Measurements from ENCODE around the gene ZDHHC1.

The ZDHHC1 gene

DNA sequence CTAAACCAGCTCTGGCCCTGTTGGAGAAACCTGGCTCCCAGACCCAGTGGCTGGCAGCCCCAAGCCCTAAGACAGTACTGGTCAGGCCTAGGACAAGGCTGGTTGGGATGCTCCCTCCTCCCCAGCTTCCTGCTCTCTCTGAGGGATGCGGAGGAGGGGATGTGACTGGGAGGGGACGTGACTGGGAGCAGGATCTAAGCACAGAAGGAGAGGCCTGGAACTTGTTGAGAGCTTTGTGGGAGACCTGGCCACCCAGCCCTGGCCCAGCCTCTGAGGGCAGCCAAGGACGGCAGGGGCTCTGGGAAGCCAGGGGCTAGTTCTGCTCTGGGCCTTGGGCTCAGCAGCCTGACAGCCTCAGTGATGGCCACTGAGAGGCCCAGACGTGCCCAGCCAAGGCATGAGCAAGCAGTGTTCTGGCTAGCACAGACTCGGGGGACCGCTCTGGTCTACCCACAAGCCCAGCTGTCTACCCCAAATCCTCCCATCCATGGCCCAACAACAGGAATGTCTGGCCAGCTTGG lies 41.9 kb upstream of the ZDHHC1 start:
- no peak for ATAC-seq
- TF ChIP-seq ZNF70 (CRISPR knock-in tag; IDR thresholded peaks at IDR 0.05) (no peak), PPARA (CRISPR knock-in tag; IDR thresholded peaks at IDR 0.05; ENCODE audit: borderline replicate concordance) (no peak), SNAI2 (CRISPR knock-in tag; IDR thresholded peaks at IDR 0.05) (no peak), ARNTL (CRISPR knock-in tag; IDR thresholded peaks at IDR 0.05; ENCODE audit: borderline replicate concordance, low read depth) (no peak), BACH2 (CRISPR knock-in tag; IDR thresholded peaks at IDR 0.05; ENCODE audit: borderline replicate concordance) (no peak), ZNF565 (CRISPR knock-in tag; conservative IDR thresholded peaks at IDR 0.05; ENCODE audit: low read depth) (no peak), TCF4 (CRISPR knock-in tag; IDR thresholded peaks at IDR 0.05; ENCODE audit: borderline replicate concordance) (no peak), GLIS3 (CRISPR knock-in tag; IDR thresholded peaks at IDR 0.05) (no peak), ISL1 (CRISPR knock-in tag; IDR thresholded peaks at IDR 0.05) (no peak), ZNF8 (CRISPR knock-in tag; IDR thresholded peaks at IDR 0.05) (no peak), ZFP30 (CRISPR knock-in tag; IDR thresholded peaks at IDR 0.05) (no peak)
- TF ChIP-seq, protein P1, sequence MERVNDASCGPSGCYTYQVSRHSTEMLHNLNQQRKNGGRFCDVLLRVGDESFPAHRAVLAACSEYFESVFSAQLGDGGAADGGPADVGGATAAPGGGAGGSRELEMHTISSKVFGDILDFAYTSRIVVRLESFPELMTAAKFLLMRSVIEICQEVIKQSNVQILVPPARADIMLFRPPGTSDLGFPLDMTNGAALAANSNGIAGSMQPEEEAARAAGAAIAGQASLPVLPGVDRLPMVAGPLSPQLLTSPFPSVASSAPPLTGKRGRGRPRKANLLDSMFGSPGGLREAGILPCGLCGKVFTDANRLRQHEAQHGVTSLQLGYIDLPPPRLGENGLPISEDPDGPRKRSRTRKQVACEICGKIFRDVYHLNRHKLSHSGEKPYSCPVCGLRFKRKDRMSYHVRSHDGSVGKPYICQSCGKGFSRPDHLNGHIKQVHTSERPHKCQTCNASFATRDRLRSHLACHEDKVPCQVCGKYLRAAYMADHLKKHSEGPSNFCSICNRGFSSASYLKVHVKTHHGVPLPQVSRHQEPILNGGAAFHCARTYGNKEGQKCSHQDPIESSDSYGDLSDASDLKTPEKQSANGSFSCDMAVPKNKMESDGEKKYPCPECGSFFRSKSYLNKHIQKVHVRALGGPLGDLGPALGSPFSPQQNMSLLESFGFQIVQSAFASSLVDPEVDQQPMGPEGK (CRISPR knock-in tag; IDR thresholded peaks at IDR 0.05; ENCODE audit: borderline replicate concordance) = no peak
- TF ChIP-seq, protein P2, sequence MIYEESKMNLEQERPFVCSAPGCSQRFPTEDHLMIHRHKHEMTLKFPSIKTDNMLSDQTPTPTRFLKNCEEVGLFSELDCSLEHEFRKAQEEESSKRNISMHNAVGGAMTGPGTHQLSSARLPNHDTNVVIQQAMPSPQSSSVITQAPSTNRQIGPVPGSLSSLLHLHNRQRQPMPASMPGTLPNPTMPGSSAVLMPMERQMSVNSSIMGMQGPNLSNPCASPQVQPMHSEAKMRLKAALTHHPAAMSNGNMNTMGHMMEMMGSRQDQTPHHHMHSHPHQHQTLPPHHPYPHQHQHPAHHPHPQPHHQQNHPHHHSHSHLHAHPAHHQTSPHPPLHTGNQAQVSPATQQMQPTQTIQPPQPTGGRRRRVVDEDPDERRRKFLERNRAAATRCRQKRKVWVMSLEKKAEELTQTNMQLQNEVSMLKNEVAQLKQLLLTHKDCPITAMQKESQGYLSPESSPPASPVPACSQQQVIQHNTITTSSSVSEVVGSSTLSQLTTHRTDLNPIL (CRISPR knock-in tag; IDR thresholded peaks at IDR 0.05; ENCODE audit: low read depth) = no peak
- TF ChIP-seq, protein P3, sequence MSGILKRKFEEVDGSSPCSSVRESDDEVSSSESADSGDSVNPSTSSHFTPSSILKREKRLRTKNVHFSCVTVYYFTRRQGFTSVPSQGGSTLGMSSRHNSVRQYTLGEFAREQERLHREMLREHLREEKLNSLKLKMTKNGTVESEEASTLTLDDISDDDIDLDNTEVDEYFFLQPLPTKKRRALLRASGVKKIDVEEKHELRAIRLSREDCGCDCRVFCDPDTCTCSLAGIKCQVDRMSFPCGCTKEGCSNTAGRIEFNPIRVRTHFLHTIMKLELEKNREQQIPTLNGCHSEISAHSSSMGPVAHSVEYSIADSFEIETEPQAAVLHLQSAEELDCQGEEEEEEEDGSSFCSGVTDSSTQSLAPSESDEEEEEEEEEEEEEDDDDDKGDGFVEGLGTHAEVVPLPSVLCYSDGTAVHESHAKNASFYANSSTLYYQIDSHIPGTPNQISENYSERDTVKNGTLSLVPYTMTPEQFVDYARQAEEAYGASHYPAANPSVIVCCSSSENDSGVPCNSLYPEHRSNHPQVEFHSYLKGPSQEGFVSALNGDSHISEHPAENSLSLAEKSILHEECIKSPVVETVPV (CRISPR knock-in tag; IDR thresholded peaks at IDR 0.05) = no peak

DNA sequence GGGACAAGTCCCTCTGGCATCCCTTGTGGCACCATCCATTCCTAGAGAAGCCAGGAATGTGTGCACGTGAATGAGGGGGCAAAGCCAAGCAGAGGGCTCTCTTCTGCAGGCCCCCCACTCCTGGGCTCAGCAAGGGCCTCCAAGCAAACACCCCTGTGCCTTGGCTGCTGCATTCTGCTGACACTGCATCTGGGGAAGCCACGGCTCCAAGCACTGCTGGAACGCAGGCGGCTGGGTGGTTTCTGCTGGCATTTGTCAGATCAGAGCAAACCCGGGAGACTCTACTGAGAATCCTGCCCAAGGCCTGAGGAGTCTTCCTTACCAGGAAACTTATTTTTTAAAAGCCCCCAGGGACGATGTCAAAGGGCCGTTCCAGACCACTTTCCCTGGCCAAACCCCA lies 41.3 kb upstream of the ZDHHC1 start:
- TF ChIP-seq BACH2 (CRISPR knock-in tag; IDR thresholded peaks at IDR 0.05; ENCODE audit: borderline replicate concordance) (no peak), TCF4 (CRISPR knock-in tag; IDR thresholded peaks at IDR 0.05; ENCODE audit: borderline replicate concordance) (no peak), ESRRG (CRISPR knock-in tag; IDR thresholded peaks at IDR 0.05) (no peak)
- no peak for ATAC-seq

DNA sequence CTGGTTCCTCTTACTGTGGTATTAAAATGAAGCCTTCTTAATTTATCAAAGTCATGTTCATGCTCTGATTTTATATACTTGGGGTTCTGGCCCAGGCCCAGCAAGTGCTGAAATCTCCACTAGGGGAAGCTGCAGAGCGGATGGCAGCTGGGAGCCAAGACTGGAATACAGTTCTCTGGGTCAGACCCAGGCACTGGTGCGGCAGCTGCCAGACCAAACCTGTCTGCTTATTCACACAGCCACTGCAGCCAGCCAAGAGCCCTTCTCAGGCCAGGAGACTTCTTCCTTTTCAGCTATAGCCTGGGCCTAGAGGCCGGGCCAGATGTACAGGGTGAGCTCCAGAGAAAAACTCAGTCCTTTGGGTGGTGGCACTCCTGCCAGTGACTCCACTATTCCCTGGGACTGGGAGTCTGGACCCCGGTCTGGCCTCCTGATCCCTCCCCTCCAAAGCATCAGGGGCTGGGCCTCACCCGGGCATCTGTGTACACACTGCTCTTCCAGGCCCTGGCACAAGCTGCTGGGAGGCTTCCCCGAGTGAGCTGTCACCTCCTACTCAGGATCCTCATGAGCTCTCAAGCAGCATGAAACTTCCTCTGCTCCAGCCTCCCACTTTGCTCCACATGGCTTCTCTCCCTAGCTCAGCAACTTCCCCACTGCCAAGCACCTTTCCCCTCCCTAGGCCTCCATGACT lies 40.3 kb upstream of the ZDHHC1 start:
- TF ChIP-seq ZFP30 (CRISPR knock-in tag; IDR thresholded peaks at IDR 0.05) (no peak), TCF4 (CRISPR knock-in tag; IDR thresholded peaks at IDR 0.05; ENCODE audit: borderline replicate concordance) (no peak), ARNTL (CRISPR knock-in tag; IDR thresholded peaks at IDR 0.05; ENCODE audit: borderline replicate concordance, low read depth) (no peak), BACH2 (CRISPR knock-in tag; IDR thresholded peaks at IDR 0.05; ENCODE audit: borderline replicate concordance) (no peak)
- peak; percentile 44; the same call in 2 of the 3 replicates for ATAC-seq

DNA sequence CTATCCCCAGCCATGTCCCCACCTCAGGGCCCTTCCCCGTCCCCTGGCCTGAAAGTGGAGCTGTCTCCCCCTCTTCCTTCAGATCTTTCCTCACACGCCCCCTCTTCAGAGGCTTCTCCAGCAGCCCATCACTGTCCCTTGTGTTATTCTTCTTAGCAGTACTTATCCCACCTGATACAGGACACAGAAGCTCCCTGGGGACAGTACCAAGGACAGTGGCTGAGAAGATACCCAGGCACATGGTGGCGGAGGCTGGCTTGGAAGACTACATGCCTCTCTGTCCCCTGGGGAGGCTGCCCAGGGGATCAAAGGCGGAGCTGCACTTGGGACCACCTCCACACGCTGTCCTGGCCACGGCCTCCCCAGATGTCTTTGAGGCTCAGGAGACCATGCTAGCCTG lies 38.6 kb upstream of the ZDHHC1 start:
- no peak for ATAC-seq
- TF ChIP-seq ESRRG (CRISPR knock-in tag; IDR thresholded peaks at IDR 0.05) (no peak), RARB (CRISPR knock-in tag; IDR thresholded peaks at IDR 0.05) (no peak), ZNF565 (CRISPR knock-in tag; conservative IDR thresholded peaks at IDR 0.05; ENCODE audit: low read depth) (no peak), SNAI2 (CRISPR knock-in tag; IDR thresholded peaks at IDR 0.05) (no peak), PPARA (CRISPR knock-in tag; IDR thresholded peaks at IDR 0.05; ENCODE audit: borderline replicate concordance) (no peak)

DNA sequence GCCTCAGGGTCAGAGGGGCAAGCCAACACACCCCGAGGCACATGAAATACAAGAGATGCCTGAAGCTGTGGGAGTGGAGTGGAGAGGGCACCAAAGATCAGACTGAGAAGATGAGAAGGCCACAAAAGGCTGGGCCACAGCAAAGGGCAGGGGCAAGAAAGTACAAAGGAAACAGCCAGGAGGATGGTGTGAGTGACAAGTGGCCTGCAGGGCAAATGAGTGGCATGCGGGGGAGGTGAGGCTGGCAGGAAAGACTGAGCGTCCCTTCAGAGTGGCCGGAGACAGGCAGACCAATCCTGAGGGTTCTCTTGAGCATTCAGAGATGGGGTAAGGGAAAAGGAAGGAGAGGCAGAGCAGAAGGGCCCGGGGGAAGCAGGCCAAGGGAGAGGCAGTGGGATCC lies 37.8 kb upstream of the ZDHHC1 start:
- ATAC-seq = no peak
- TF ChIP-seq PPARA (CRISPR knock-in tag; IDR thresholded peaks at IDR 0.05; ENCODE audit: borderline replicate concordance) (no peak), GLIS3 (CRISPR knock-in tag; IDR thresholded peaks at IDR 0.05) (no peak), ZNF70 (CRISPR knock-in tag; IDR thresholded peaks at IDR 0.05) (no peak), BACH2 (CRISPR knock-in tag; IDR thresholded peaks at IDR 0.05; ENCODE audit: borderline replicate concordance) (no peak), CSDC2 (CRISPR knock-in tag; IDR thresholded peaks at IDR 0.05) (no peak), TCF4 (CRISPR knock-in tag; IDR thresholded peaks at IDR 0.05; ENCODE audit: borderline replicate concordance) (no peak), ZFP30 (CRISPR knock-in tag; IDR thresholded peaks at IDR 0.05) (no peak), SNAI2 (CRISPR knock-in tag; IDR thresholded peaks at IDR 0.05) (no peak), ARNTL (CRISPR knock-in tag; IDR thresholded peaks at IDR 0.05; ENCODE audit: borderline replicate concordance, low read depth) (no peak), ZNF8 (CRISPR knock-in tag; IDR thresholded peaks at IDR 0.05) (no peak), RARB (CRISPR knock-in tag; IDR thresholded peaks at IDR 0.05) (no peak), OSR1 (CRISPR knock-in tag; IDR thresholded peaks at IDR 0.05) (no peak), ESRRG (CRISPR knock-in tag; IDR thresholded peaks at IDR 0.05) (no peak)
- TF ChIP-seq, protein P3 (CRISPR knock-in tag; IDR thresholded peaks at IDR 0.05) = no peak
- TF ChIP-seq, protein P2 (CRISPR knock-in tag; IDR thresholded peaks at IDR 0.05; ENCODE audit: low read depth) = no peak
- TF ChIP-seq, protein P4, sequence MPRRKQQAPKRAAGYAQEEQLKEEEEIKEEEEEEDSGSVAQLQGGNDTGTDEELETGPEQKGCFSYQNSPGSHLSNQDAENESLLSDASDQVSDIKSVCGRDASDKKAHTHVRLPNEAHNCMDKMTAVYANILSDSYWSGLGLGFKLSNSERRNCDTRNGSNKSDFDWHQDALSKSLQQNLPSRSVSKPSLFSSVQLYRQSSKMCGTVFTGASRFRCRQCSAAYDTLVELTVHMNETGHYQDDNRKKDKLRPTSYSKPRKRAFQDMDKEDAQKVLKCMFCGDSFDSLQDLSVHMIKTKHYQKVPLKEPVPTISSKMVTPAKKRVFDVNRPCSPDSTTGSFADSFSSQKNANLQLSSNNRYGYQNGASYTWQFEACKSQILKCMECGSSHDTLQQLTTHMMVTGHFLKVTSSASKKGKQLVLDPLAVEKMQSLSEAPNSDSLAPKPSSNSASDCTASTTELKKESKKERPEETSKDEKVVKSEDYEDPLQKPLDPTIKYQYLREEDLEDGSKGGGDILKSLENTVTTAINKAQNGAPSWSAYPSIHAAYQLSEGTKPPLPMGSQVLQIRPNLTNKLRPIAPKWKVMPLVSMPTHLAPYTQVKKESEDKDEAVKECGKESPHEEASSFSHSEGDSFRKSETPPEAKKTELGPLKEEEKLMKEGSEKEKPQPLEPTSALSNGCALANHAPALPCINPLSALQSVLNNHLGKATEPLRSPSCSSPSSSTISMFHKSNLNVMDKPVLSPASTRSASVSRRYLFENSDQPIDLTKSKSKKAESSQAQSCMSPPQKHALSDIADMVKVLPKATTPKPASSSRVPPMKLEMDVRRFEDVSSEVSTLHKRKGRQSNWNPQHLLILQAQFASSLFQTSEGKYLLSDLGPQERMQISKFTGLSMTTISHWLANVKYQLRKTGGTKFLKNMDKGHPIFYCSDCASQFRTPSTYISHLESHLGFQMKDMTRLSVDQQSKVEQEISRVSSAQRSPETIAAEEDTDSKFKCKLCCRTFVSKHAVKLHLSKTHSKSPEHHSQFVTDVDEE (CRISPR knock-in tag; IDR thresholded peaks at IDR 0.05) = no peak

All from SK-N-SH treated with all-trans-retinoic acid at 6 μM for 48 hours (cell line).